SK-MEL-5 (cell line): ENCODE measurements around the gene UBAP2. TPM values are rescaled to one million over a fixed set of nuclear protein-coding genes. Genes with fewer than 3 reads are reported as not detected.

Source experiments
- DNase-seq: peaks from one replicate; pipeline ENCODE4 v3.0.0-alpha.2; 2016; ENCODE audit warnings: low read depth, low spot score
- in situ Hi-C: cut with HindIII; loops from 2 replicates; pipeline ENCODE4 v1.10.0; 2016; ENCODE audit warnings: low sequenced_read_pairs, high pct_unique_total_duplicates, low pct_unique_long_range_greater_than_20kb
- total RNA-seq: library from RNA; depleted of rRNA; stranded (reverse); fragments of >200 nt; shearing (Covaris generic); gene quantifications from 2 replicates; pipeline ENCODE4 v1.2.3, GENCODE V29; 2014

UBAP2 gene
- total RNA-seq, 1 experiment from 2014 or later, result 11.4 TPM

DNA sequence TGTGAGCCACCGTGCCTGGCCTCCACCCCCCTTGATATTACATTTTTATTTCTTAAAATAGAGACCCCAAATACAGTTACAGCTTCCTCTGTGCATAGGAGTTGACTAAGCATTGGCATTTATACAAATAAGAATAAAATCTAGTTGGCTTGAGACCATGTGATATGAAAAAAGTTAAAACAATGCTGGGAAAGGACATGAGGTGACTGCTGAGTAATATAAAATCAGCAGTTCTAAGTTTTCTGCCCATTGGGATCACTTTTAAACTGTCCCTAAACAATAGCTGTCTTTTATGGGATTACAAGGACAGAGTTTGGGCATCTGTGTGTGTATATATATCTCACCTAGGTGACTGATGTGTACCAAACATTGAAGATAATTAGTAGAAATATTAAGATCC, 135.1 kb downstream of the UBAP2 start:
- no peak for DNase-seq
- in situ Hi-C loops, result no loop called here

- no peak for DNase-seq
- in situ Hi-C loops, result no loop called here
These were observed 139.9 kb downstream of the UBAP2 start for GRCh38 chr9:33908749-33909148.

DNA sequence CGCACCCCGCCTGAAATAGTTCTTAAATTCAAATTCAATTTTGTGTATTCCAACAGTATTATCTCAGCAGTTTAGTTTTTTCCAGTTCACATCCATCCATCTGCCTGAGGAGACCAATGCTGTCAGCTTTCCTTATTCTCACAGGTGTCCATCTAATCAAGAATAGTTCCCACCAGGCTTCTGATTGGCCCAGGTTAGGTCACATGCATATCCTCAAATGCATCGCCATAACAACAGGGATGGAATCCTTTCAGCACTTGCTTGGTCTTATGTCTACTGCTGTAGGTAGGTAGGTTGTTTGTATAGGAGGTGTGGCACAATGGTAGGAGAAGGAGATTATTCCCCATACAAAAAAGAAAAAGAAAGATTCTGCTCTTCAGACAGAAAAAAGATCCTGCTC, 140.6 kb downstream of the UBAP2 start:
- in situ Hi-C loops, result no loop called here

DNA sequence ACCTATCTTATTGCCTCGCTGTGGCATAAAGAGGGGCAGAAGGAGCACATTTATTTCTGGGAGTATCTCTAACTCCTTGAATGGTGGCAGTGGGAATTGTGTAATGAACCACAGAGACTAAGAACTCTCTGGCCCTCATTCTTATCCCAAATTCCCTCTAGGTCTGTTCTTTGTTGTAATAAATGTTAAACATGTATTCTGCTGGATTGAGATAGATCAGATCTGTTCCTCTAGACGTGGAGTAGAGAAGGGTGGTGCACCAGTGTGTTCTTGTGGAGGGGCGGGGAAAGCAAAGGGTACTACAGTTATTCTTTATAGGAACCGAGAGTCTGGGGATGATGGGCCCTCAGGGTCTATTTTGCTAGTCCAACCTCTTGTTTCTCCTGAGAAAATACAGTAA, 141.3 kb downstream of the UBAP2 start:
- no peak for DNase-seq
- in situ Hi-C loops, result no loop called here

More for the DNA sequence above, 140.6 kb downstream of the UBAP2 start:
- no peak for DNase-seq

GRCh38 chr9:33906769-33907168, 141.9 kb downstream of the UBAP2 start:
- in situ Hi-C loops, result no loop called here

DNA sequence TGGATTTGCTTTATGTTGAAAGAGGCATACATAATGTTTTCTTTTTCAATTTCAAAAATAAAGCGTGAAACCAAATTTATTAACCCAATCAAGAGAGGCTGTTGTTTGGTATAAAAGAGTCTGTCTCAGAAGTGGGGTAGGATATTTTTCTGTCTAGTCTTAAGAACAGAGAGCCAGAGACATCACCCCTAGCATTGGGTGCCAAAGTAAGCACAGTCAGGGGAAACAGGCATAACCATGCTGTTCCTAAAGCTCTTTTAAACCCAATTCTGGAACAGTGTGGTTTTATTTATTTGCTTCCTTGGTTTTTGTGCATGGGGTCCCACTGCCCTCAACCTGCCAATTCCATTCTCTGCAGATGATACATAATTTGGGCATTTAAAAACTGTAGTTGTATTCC, 143.6 kb downstream of the UBAP2 start:
- no peak for DNase-seq
- in situ Hi-C loops, result no loop called here

More at GRCh38 chr9:33906769-33907168, 141.9 kb downstream of the UBAP2 start:
- DNase-seq, result no peak

- DNase-seq, result no peak
- in situ Hi-C loops, result no loop called here
These were observed 145.4 kb downstream of the UBAP2 start for GRCh38 chr9:33903157-33903780.

DNA sequence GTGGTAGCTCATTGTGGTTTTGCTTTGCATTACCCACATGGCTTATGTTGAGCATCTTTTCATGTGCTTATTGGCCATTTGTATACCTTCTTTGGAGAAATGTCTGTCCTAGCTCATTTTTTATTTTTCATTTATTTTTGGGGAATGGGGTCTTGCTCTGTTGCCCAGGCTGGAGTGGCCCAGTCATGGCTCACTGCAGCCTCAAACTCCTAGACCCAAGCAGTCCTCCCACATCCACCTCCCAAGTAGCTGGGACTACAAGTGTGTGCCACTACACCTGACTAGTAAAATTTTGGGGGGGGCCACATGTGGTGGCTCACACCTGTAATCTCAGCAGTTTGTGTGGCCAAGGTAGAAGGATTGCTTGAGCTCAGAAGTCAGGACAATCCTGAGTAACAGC, 154.4 kb downstream of the UBAP2 start:
- in situ Hi-C loops, result no loop called here
- DNase-seq, result no peak

GRCh38 chr9:33893861-33894260, 154.8 kb downstream of the UBAP2 start:
- no peak for DNase-seq
- in situ Hi-C loops, result no loop called here

DNA sequence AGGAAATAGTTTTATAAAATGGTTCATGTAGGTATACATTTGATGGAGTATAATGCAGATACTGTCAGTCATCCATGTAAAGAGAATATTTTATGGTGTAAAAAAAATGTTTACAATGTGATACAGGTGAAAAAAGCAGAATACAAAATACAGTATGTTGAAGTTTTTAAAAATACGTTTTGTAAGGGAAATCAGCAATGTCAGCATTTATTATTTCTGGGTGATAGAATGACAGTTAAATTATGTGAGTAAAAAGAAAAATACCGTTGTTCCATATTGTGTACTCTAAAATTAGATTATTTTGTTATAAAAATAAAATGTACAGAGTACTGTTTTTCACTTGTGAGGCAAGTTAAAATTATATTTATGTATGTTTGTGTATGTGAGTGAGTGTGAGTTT, 162.7 kb downstream of the UBAP2 start:
- in situ Hi-C loops, result no loop called here
- DNase-seq, result no peak

- no peak for DNase-seq
- in situ Hi-C loops, result no loop called here
These were observed 163.6 kb downstream of the UBAP2 start for GRCh38 chr9:33884856-33885701.

DNA sequence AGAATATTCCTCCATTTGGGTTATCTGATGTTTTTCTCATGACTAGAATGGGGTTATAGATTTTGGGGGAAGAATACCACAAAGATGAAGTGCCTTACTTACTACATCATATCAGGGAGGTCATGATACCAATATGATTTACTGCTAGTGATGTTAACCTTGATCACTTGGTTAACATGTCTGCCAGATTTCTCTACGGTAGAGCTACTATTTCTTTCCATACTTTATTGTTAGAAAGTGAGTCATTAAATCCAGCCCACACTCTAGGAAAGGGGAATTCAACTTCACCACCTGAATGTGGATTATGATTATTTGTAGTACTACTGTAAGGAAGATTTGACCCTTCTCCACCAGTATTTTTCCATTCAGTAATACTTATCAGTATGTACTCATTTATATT, 167.1 kb downstream of the UBAP2 start:
- in situ Hi-C loops, result no loop called here
- no peak for DNase-seq

DNA sequence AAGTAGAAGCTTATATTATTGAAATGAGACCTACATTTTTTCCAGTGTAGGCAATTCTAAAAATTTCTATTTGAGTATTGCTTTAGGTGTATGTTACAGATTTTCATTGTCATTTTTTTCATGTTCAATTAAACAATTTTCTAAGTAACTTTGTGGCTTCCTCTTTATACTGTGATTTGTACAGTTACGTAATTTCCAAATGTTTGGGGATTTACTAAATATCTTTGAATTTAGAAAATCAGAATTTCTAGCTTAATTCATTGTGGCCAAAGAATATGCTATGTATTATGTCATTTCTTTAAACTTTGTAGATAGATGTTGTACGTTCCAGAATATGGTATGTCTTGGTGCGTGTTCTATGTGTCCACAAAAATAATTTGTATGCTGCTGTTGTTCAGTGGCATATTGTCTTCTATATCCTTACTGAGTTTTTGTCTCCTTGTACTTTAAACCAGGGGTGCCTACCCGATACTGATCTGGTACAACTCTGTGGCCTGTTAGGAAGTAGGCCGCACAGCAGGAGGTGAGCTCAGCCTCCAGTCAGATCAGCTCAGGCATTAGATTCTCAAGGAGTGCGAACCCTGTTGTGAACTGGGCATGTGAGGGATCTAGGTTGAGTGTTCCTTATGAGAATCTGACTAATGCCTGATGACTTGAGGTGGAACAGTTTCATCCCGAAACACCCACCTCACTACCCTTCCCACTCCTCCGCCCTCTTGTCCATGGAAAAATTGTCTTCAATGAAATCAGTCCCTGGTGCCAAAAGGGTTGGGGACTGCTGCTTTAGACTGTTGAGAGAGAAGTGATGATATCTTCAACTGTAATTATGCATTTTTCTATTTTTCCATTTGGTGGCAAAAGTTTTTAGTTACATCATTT, 168.2 kb downstream of the UBAP2 start:
- no peak for DNase-seq
- in situ Hi-C loops, result no loop called here

- in situ Hi-C loops, result no loop called here
- no peak for DNase-seq
These were observed 169.9 kb downstream of the UBAP2 start for GRCh38 chr9:33878691-33879366.

- in situ Hi-C loops, result no loop called here
- no peak for DNase-seq
These were observed 170.8 kb downstream of the UBAP2 start for GRCh38 chr9:33877727-33878489.
